Breast epithelium (tissue), 3 donors: Measurements from ENCODE around the gene CUL9.

Experiments used
- CTCF ChIP-seq, 3 donors: fragments of 450-650 bp; IDR thresholded peaks; one replicate each; pipeline ENCODE4 v1.5.1; 2016 to 2017; ENCODE audit warnings: antibody characterized with exemption in 3 of 3, mild to moderate bottlenecking in 3 of 3, moderate library complexity in 3 of 3
- POLR2A ChIP-seq: fragments of 450-650 bp; IDR thresholded peaks from one replicate; pipeline ENCODE4 v1.6.1; 2016; ENCODE audit warnings: antibody characterized with exemption, mild to moderate bottlenecking, moderate library complexity

- peak; percentile 50 for TF ChIP-seq POLR2A
- peak in 2 of 3 donors; percentile 42 to 50 for TF ChIP-seq CTCF (IDR thresholded peaks at IDR 0.05)
These were observed 7.5 kb upstream of the CUL9 start for GRCh38 chr6:43174263-43175112.
